Activated CD8-positive, alpha-beta memory T cell treated with anti-CD3 and anti-CD28 coated beads, Interleukin-2, amount 50 U/mL, for 24 hours (primary cell): Measurements from ENCODE around the gene PLCH1.

Experiments
- DNase-seq: peaks from one replicate; pipeline ENCODE4 v3.0.0-alpha.2; 2020; ENCODE audit errors: extremely low read depth

PLCH1 gene

DNA sequence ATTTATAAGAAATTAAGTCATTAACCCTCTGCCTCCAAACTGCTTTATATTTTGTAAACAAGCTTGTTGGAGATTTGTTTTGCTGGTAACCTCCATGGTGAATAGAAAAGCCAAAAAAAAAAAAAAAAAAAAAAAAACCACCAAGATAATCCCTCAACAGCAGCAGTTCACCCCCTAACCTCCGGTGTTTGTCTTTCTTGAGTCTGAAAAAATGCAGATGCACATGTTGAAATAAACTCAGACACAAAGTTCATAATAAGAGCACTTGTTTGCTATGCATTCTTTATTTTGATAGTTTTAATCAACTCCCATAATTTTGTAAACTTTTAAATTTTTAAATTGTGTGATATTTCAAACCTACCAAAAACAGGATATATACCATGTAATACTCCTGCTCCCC lies 1.8 kb upstream of the PLCH1 start:
- no peak for DNase-seq

DNA sequence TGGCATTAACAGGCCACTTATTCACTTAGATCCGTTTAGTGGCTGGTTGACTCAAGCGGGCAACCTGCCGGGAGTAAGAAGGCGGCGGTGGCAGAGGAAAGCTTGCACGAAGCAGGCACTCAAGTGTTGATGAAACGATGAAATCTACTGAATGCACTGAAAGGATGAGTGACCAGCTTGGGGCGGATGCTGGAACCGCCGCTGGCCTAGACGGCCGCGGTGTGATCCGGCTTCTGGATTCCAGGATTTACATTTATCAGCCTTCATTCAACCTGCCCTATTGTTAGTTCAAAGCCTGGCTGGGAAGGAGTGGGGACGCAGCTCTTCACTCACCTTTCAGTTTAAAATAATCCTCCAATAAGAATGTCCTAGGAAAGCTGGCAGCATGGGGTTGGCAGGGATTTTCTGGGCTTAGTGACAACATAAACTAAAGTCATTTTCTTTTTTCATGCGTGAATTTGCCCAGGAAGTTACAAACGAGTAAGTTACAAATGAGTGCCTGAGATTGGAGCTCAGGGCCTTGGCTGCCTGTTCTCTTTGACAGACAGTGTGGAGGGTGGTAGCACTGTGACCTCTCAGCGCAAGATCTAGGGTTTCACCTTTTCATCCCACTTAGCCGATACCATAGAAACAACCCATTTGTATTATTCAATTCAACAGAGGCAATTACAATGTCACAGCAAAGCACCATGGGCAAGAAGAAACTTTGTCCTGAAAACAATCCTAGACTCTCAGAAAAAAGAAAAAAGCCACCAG lies 1.1 kb upstream of the PLCH1 start:
- DNase-seq = no peak

DNA sequence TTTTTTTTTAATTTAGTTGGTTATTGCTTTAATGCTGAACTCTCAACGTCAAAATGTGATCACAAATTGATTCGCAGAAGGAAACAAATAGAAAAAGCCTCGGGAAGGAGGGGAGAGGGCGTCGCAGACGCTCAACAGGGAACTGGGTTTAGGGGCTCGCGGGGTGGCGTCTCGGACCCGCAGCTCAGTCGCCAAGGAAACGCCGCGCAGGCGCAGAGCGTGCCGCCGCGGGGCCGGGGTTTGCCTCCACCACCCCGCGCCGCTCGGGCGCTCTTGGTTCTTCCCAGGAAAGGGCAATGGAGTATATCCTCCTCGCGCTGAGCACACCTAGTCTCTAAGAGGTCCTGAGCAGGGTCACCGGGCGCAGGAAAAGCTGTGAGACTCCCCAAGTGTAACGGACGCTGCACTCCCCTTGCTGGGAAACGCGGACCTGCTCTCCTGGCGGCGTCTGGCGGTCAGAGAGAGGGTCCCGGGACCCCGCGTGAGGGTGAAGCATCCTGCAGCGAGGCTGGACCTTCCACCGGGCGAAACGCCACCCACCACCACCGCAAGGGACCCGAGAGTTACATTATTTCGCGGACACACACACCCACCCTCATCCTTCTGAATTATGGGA lies 753 bp downstream of the PLCH1 start:
- DNase-seq = no peak

DNA sequence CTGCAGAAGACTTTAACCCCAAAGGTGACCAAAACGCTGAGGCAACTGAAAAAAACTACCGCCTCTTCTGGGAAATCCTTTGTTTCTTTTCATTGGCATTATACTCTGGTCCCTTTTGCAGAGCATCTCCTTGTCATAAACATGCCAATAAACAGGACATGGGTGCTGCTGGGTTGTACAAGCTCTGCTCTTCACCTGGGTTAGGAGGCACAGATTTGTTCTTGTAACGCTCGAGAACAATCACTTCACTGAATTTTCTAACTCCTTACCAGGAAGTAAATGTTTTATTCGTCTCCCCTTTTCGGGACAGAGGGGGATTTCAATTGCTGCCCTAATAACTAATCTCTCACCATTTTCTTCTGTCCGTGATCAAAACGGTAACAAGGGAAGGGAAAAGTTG lies 1.3 kb downstream of the PLCH1 start:
- DNase-seq = no peak

DNA sequence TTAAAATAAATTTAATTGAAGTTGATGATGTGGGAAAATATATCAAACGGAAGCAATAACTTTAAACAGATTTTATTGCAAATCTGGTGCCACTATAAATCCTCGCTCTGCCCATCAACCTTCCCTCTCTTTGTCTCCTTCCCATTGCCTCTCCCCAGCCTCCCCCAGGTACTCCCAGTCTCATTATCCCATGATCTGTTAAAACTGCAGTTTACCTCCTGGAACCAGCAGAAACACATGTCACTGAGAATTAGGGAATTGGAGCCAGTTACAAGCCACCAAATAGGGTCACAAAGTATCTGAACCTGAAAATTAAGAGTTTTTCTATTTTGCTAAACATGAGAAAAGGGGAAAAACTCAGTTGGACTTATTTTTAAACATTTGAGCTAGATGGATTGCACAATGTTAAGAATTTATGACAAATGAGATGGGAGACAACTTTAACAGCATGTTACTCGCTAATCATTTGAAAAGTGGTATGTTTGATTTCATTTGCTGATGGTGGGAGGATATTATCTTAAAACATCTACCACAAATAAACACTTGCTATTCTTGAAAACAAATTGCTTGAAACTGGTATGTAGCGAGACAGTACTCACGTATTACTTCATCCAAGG lies 2.4 kb downstream of the PLCH1 start:
- no peak for DNase-seq

DNA sequence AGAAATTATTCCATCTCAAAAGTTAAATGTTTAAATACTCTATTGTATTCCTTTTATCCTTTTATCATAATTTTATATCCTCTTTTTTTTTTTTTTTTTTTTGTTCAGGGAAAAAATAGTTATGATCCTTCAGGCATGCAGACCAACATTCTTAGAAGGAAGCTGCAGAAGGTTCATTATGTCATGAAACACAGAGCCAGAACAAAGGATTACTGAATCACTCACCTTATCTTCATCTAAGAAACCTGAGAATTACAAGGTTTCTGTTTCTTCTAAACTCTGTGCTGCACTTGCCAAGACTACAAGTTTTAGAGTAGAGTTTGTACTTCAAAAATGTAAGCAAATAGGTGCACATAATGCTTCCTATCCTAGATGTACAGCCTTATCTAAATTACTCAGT lies 3.3 kb downstream of the PLCH1 start:
- no peak for DNase-seq

DNA sequence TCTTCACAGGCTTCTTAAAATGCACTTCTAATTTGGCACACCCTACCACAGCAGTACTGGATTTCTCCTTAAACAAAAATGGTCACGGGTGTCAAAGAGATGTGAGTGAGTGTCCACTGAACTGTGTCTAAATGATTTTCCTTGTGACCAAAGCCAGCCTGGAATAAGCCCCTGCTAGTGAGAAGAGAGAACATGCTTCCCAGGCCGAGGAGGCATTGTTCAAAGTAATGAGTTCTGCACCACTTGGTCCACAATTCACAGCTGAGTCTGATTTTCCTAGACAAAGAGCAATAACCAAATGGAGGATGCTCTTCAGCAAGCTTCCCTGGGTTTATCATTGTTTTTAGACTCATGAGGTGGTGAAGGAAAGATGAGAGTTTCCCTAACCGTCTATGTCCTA lies 3.8 kb downstream of the PLCH1 start:
- no peak for DNase-seq

DNA sequence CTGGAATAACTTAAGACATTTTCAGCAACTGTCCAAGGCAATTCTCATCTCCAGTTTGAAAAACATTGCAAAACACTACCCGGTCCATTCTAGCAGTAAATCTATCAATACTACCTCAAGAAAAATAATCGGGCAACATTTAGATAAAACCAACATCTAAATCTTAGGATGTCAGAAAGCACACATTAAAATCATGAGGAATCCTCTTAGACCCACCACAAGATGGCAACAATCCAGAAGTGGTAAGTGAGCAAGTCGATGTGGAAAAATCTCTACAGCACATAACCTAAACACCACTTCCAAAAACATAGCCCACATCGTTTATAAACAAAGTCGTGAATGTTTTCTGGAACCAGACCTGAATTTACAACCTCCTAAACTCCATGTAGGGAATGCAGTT lies 5.7 kb downstream of the PLCH1 start:
- no peak for DNase-seq

DNA sequence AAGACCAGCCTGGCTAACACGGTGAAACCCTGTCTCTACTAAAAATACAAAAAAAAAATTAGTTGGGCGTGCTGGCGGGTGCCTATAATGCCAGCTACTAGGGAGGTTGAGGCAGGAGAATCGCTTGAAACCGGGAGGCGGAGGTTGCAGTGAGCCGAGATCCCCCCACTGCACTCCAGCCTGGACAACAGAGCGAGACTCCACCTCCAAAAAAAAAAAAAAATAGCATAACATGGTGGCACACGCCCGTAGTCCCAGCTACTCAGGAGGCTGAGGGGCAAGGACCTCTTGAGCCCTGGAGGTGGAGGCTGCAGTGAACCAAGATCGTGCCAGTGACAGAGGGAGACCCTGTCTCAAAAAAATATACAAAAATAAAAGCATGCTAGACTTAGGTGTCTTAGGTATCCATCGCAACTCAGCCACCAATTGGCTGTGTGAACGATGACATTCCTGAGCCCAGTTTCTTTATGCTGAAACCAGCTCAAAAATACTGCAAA lies 6.2 kb downstream of the PLCH1 start:
- no peak for DNase-seq

DNA sequence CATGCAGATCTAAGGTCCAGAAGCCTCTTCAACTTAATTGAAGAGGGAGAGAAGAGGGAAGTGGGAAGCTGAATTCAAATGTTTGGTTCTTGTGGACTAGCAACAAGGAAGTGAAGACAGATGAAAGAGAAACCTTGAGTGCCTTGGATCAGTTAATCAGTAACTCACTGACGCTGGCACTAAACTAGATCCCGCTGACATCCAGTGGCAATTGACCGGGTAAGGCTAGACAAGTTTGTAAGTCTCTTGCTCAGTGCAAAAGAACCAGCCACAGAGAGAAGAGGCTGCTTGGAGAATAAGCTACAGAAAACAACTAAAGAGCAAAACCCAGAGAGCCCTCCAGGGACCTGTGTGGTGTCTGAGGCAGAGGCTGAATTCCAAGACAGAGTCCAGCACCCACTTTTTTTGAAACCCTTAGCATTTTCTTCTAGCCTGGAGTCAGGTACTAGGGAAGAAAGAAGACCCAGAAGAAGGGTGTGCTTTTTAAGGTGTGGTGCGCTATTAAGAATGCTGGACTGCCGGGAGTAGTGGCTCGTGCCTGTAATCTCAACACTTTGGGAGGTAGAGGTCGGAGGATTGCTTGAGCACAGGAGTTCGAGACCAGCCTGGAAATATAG lies 6.9 kb downstream of the PLCH1 start:
- no peak for DNase-seq

DNA sequence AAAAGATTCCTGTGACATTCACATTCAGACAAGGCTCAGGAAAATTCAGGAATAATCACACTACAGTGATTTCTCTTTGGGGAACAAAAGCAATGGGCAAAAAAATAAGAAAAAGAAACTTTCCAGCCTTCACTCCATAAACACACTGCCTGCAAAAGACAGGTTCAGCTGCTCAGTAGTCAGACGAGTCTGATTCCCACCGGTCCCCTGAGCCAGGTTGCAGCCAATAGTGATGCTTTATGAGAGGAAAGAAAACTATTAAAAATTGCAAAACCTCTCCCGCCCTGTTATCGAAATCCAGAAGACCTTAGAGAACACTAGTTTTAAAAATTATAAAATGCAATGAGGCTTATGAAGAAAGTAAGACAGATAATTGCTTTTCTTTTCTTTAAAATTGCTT lies 8.5 kb downstream of the PLCH1 start:
- DNase-seq = no peak

DNA sequence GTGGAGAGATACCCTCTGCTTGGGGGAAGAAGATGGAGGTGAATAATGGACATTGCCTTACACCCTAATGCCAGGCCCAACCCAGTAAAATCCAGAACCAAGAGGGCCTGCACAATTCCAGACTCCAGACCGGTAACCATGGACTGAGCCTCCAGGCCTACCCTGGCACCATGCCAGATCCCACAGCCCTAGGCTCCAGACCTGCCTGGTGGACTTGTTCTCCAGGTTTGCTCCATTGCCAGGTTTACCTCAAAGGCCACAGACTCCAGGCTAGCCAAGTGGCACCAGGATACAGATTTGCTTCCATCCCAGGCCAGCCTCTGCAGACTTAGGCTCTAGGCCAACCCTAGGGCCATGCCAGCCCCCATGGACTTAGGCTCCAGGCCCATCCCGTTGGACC lies 14.0 kb downstream of the PLCH1 start:
- DNase-seq = no peak

DNA sequence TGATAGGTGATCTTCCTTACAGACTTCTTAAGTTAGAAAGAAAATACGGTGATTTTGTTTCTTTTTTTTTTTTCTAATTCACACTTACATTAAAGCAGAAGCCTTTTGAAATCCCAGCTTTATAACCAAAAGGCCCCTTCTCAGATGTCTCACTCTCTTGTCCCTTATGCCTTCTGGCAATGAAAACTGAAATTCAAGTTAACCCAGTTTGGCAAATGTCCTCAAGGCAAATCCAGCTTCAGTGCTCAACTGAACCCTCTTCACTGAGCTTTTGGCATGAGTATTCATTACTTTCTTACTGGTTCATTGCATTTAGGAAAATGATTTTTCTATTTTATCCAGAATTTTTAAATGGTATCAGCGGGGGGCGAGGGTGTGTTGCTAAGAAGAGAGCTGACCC lies 17.0 kb downstream of the PLCH1 start:
- DNase-seq = no peak

DNA sequence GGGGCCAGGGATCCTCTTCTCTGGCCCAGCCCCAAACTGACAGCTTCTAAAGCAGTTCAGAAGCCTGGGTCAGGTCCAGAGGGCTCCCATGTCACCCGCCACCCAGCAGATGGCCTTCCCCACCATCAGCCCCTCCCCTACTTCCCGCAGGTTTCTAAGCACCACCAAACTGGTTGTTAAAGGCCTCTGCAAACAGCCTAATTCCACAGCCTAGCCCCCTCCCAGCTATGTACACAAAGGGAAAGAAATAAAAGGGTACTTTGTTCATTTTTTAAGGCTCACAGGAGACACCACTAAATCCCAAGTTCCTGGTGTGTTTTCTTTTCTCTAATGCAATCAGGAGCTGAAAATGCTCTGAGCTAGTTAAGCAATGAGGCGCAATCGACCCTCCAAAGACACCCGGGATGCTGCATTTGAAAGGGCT lies 30.6 kb downstream of the PLCH1 start:
- no peak for DNase-seq

DNA sequence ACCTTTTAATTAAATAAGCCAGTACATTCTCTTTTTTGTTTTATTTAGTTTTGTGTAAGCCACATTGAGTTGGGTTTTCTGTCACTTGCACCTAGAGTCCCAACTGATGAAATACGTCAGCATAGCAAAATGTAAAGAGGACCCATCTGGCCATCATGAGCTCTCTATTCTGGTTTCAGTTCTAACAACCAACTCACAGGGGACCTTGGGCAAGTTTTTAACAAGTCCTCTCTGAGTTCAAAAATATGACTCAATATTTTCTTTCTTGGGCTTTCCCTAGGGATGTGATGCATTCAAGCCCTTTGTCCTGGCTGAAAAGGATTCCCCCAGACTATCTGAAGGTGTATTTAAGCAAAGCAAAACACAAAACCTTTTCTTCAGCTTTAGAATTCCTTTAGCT lies 32.9 kb downstream of the PLCH1 start:
- DNase-seq = no peak

DNA sequence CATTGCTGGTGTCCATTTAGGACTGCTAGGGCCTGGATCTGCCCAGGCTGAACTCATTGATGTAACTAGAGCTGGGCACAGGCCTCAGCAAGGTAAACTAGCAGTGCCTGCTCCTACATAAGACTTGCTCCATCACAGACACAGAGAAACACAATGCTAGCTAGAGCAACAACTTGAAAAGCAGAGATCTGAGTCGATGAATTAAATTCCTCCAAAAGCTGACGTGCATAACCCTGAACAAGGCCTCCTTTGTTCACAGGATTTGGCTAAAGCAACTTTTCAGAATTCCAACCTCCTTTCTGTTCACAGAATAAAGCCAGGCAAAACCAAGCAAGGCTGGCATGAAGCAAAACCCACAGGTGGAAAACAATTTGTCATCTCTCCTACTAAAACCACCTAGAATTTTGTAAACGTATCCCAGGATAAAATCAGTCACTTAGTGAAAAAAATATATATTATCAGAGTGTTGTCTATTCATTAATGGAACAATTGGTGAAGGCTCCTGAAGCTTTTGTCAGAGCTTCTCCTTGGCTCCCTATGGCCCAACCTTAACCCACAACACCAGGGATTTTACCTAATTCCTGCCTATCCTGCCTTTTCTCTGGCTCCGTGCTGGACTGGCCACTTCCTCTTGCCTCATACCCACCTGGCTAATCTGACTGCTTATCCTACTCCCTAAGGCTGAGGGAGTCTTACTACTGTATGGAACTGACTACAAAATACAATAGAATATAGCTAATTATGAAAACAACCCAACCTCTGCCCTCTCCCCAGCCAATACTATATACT lies 39.9 kb downstream of the PLCH1 start:
- DNase-seq = no peak

DNA sequence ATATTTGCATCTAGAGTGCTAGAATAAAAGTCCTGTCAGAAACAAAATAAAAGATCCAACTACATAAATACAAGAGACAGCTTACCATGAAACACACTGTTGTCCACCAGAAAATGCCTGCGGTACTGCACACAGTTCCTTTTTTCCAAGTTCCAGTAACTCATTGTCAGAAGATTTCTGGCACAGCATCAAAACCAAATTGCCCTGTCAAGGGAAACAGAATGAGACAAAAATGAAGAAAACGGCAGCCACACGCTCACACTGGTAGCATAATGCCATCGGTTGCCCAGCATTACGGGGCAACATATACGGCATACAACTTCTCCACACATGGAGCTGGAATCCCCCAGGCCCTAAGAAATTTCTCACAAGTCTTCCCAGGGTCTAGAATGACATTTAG lies 40.8 kb downstream of the PLCH1 start:
- no peak for DNase-seq

DNA sequence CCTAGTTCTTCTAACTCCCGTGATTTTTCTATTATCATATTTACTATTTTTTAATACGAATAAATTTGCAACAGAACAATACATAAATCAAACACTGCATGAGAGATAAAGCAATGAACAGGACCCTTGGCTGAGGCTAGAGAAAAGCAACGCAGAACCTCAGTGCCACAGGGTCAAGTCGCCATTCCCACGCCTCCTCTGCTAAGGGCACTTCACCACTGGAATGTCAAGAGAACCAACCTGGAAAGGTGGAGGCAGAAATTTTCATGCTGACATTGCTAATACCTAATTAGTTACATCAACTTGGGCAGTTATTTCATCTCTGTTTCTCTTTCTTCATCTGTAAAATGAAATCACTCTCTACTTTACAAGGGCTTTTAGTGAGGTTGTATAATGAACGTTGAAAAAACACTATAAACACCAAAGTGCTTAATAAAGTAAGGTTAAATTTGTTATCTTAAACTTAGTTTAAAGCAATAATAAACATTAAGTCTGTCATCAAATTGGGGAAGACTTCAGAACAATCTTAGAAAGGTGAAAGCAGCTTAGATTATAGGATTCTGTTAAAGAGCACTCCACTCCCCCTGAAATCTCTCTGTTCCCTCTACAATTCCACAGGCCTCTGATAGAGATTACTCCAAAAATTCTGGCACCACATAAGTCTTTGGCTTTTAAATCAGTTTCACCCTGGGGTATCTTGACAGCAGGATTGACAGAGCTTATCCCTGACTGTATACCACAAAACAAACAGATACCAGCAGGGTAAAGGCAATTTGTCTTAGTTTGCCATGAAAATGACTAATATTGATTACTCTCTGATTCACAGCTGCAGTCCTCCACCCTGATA lies 41.9 kb downstream of the PLCH1 start:
- no peak for DNase-seq

DNA sequence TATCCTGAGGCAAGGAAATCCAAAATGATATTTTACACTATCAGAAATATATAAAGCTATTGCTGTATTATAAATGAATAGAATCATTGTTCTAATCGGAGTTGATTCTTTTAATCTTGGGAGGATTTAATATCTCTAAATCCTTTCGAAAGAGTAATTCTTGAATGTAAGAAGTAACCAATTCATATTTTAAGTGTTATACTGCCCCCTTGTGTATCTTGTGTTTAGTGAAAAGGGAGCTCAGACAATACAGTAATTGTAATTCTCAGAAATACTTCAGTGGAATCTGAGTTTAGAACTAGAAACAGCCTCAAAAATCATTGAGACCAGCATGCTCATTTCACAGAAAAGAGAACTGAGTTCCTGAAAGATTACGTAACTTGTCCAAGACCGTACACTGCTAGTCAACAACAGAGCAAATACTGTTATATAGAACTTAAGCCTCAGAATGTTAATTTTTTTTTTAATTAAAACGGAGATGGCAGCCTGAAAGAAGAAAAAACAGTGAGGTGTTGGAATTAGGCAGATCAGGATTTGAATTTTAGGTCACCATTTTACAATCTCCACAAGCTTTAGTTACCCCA lies 42.9 kb downstream of the PLCH1 start:
- DNase-seq = no peak

DNA sequence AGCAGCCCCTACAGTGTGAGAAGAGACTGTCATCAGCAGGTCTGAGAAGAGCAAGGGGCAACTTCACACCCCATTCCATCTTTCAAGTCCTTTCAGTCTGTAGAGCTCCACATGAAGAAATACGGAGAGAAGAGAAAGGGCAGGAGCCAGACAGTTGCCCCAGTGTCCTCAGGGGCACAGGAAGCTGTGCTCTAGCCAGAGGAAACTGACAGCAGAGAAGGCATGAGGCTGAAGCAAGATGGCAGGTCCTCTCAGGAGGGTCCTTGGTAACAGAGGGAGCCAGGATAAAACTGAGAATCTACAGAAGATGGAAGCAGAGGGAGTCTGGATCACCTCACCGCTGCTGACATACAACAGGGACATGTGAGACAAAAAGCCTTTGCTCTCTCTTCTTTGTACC lies 47.3 kb downstream of the PLCH1 start:
- no peak for DNase-seq

DNA sequence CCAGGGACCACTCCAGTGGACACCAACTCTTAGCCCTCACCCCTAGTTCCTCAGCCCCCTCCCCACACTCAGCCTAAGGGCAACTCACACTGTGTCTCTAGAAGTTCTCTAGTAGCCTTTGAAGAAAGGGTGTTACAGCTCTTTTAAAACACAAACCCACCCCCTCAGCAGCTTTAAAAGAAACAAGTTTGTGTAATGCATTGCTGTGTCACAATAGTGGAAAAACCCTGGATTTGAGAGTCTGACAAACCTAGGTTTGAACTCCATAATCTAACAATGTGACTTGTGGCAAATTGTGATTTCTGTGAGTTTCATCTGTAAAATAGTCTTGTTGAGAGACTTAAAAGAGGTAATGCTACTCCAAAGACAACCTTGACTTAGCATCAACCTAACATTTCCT lies 54.0 kb downstream of the PLCH1 start:
- no peak for DNase-seq
